GM12891 (cell line): ENCODE measurements around the gene CTTNBP2NL.

Experiments used
- POLR2A ChIP-seq: IDR thresholded peaks from 2 replicates; pipeline ENCODE4 v1.6.1; 2011; ENCODE audit warnings: low read depth, low read length, control low read depth
- POLR2AphosphoS5 ChIP-seq: IDR thresholded peaks from 2 replicates; pipeline ENCODE4 v1.6.1; 2011; ENCODE audit warnings: low read depth, low read length, control low read depth
- TAF1 ChIP-seq: IDR thresholded peaks from 2 replicates; pipeline ENCODE4 v1.6.1; 2011; ENCODE audit warnings: low read depth, low read length, control low read depth

DNA sequence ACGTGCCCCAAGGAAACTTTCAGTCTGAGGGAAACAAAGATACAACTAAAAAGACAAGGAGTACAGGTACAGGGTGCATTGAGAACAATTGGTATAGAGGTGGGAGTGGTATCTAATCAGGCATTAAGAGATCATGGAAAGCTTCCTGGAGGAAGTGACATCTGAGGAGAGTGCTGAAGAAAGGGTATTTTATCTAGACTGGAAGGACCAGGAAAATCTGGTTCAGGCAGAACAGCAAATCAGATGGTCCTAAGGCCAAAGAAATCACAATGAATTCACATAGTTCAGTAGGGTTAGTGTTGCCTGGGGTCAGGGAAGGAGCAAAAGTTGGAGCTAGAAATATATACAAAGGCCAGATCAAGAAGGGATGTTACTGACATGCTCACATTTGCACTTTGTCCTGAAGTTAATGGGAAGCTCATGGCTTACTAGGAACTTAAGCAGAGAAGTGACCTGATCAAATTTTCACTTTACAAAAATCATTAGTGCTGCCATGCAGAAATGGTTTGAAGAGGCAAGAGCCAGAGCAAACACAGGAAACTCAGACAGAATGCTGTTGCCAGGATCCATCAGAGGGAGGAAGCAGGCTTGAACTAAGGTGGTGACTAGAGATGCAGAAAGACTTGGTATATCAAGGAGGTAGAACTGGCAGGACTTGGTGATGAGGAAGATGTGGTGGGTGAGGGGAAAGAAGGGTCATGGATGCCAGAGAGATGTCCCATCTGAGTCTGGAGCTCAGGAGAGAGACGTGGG, 14.5 kb upstream of the CTTNBP2NL start:
- TF ChIP-seq POLR2A (no peak), TAF1 (no peak), POLR2AphosphoS5 (no peak)
